Uterus (tissue), 4 donors: ENCODE results near the gene UTP14C. TPM values are rescaled to one million over a fixed set of nuclear protein-coding genes. Genes with fewer than 3 reads are reported as not detected.

Source experiments
- DNase-seq, 2 donors: peaks; one replicate each; pipeline ENCODE4 v3.0.0-alpha.2; 2019 to 2020
- H3K27ac ChIP-seq, 2 donors: fragments of 200-600 bp; sonication (generic); 1 replicate in 1 of 2; 2 replicates in 1 of 2; pipeline ENCODE4 v1.5.1; 2016 to 2018
- H3K27me3 ChIP-seq, 2 donors: fragments of 200-600 bp; sonication (generic); one replicate each; pipeline ENCODE4 v1.5.1; 2018 to 2019; ENCODE audit warnings: control low read depth in 1 of 2
- H3K36me3 ChIP-seq, 2 donors: fragments of 200-600 bp; sonication (generic); one replicate each; pipeline ENCODE4 v1.5.1; 2019; ENCODE audit warnings: control low read depth in 1 of 2
- H3K4me1 ChIP-seq, 2 donors: fragments of 200-600 bp; sonication (generic); one replicate each; pipeline ENCODE4 v1.5.1; 2018 to 2019; ENCODE audit warnings: control low read depth in 1 of 2
- H3K4me3 ChIP-seq, 2 donors: fragments of 200-600 bp; sonication (generic); 1 replicate in 1 of 2; 2 replicates in 1 of 2; pipeline ENCODE4 v1.5.1; 2018 to 2019; ENCODE audit warnings: mild to moderate bottlenecking in 1 of 2
- H3K9me3 ChIP-seq, 2 donors: fragments of 200-600 bp; sonication (generic); one replicate each; pipeline ENCODE4 v1.5.1; 2019; ENCODE audit warnings: control low read depth in 1 of 2
- CTCF ChIP-seq, 4 experiments: fragments of 200-600 bp in 2 of 4; fragments of 450-650 bp in 2 of 4; sonication (generic) in 2 of 4; IDR thresholded peaks; one replicate each; pipeline ENCODE4 v1.5.1; 2016 to 2019; ENCODE audit warnings: antibody characterized with exemption in 4 of 4, mild to moderate bottlenecking in 2 of 4, moderate library complexity in 1 of 4
- POLR2A ChIP-seq, 2 donors: fragments of 450-650 bp; IDR thresholded peaks; one replicate each; pipeline ENCODE4 v1.6.1; 2016; ENCODE audit warnings: antibody characterized with exemption in 2 of 2, mild to moderate bottlenecking in 1 of 2, moderate library complexity in 1 of 2
- intact Hi-C: fragments of 100-400 bp; cut with DNase I; formaldehyde crosslinking; loops from one replicate; pipeline ENCODE4 v1.15.1; 2023; ENCODE audit warnings: low total_unique reads
- total RNA-seq, 4 donors: library from RNA; depleted of rRNA in 3 of 4; stranded (reverse); fragments of >200 nt in 3 of 4; gene quantifications; one replicate each; pipeline versions ENCODE4 v1.1.0 to v1.2.4, GENCODE V29; 2014 to 2023
- donor health status: DM: yes; HTN: yes; CAD: no.

The UTP14C gene, protein sequence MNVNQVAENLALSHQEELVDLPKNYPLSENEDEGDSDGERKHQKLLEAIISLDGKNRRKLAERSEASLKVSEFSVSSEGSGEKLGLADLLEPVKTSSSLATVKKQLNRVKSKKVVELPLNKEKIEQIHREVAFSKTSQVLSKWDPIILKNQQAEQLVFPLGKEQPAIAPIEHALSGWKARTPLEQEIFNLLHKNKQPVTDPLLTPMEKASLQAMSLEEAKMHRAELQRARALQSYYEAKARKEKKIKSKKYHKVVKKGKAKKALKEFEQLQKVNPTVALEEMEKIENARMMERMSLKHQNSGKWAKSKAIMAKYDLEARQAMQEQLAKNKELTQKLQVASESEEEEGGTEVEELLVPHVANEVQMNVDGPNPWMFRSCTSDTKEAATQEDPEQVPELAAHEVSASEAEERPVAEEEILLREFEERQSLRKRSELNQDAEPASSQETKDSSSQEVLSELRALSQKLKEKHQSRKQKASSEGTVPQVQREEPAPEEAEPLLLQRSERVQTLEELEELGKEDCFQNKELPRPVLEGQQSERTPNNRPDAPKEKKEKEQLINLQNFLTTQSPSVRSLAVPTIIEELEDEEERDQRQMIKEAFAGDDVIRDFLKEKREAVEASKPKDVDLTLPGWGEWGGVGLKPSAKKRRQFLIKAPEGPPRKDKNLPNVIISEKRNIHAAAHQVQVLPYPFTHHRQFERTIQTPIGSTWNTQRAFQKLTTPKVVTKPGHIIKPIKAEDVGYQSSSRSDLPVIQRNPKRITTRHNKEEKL
- 10 to 100 TPM in 3 of 4 donors, 1 to 10 TPM in 1; 9.4 to 40.3 (median 16.3) TPM for total RNA-seq

DNA sequence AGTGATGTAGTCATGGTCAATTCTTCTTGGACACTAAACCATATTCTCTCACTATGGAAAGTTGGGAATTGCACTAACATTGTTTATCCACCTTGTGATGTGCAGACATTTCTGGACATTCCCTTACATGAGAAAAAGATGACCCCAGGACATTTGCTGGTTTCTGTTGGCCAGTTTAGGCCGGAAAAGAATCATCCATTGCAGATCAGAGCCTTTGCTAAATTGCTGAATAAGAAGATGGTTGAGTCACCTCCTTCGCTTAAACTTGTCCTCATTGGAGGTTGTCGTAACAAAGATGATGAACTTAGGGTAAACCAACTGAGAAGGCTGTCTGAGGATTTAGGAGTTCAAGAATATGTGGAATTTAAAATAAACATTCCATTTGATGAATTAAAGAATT lies at the start of gene UTP14C:
Gene UTP14C (plus strand): TSS at position 211 of the 400 bp plus-strand sequence. CDS start 4,114 bp downstream, outside the sequence.
- TF ChIP-seq POLR2A (IDR thresholded peaks at IDR 0.05) (no peak), CTCF (IDR thresholded peaks at IDR 0.05) (no peak)
- DNase-seq = no peak
- Histone ChIP-seq H3K4me3 (no peak within 1 kb of the TSS), H3K27me3 (no peaks in the 10 kb centered on the region), H3K9me3 (no peaks in the 10 kb centered on the region), H3K27ac (no peak within 1 kb of the TSS), H3K4me1 (no peaks in the 10 kb centered on the region), H3K36me3 (no peaks in the 10 kb centered on the region)
- intact Hi-C loops = no loop called here

- no peak for DNase-seq
- H3K4me1 ChIP-seq = no peaks in the 10 kb centered on the region
- no peak overlapping the region for H3K27ac ChIP-seq
- intact Hi-C loops = no loop called here
- H3K27me3 ChIP-seq = no peaks in the 10 kb centered on the region
- TF ChIP-seq POLR2A (IDR thresholded peaks at IDR 0.05) = no peak
- H3K9me3 ChIP-seq = no peaks in the 10 kb centered on the region
- no peaks in the 10 kb centered on the region for H3K36me3 ChIP-seq
- H3K4me3 ChIP-seq = no peak overlapping the region
Measured at GRCh38 chr13:51976423-51976822, 48.1 kb upstream of the UTP14C start.

DNA sequence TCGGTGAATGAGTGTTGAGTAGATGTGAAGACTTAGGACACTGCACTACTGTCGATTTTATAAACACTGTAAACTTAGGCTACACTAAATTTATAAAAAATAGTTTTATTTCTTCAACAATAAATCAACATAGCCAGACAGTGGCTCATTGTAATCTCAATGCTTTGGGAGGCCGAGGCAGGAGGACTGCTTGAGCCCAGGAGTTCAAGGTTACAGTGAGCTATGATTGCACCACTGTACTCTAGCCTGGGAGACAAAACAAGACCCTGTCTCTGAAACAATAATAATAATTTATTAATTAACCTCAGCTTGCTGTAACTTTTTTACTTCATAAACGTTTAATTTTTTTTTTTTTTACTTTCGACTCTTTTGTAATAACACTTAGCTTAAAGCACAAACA lies 47.6 kb upstream of the UTP14C start:
- no peak for DNase-seq
- no peak overlapping the region for H3K4me3 ChIP-seq
- no peak overlapping the region for H3K27ac ChIP-seq
- H3K9me3 ChIP-seq = no peaks in the 10 kb centered on the region
- intact Hi-C loops = no loop called here
- H3K4me1 ChIP-seq = no peaks in the 10 kb centered on the region
- no peaks in the 10 kb centered on the region for H3K36me3 ChIP-seq
- H3K27me3 ChIP-seq = no peaks in the 10 kb centered on the region
- TF ChIP-seq POLR2A (IDR thresholded peaks at IDR 0.05) = no peak
- no peak for TF ChIP-seq CTCF (IDR thresholded peaks at IDR 0.05)

GRCh38 chr13:51977625-51978024 lies 46.9 kb upstream of the UTP14C start:
- no peak overlapping the region for H3K4me3 ChIP-seq
- no peaks in the 10 kb centered on the region for H3K9me3 ChIP-seq
- H3K27me3 ChIP-seq = no peaks in the 10 kb centered on the region
- no peaks in the 10 kb centered on the region for H3K36me3 ChIP-seq
- intact Hi-C loops = no loop called here
- H3K4me1 ChIP-seq = no peaks in the 10 kb centered on the region
- no peak for TF ChIP-seq CTCF (IDR thresholded peaks at IDR 0.05)
- TF ChIP-seq POLR2A (IDR thresholded peaks at IDR 0.05) = no peak
- H3K27ac ChIP-seq = no peak overlapping the region
- DNase-seq = no peak

GRCh38 chr13:51978796-51979556 lies 45.5 kb upstream of the UTP14C start:
- no peak overlapping the region for H3K4me3 ChIP-seq
- no peaks in the 10 kb centered on the region for H3K36me3 ChIP-seq
- no peak for TF ChIP-seq POLR2A (IDR thresholded peaks at IDR 0.05)
- TF ChIP-seq CTCF (IDR thresholded peaks at IDR 0.05) = no peak
- H3K27me3 ChIP-seq = no peaks in the 10 kb centered on the region
- no peaks in the 10 kb centered on the region for H3K9me3 ChIP-seq
- H3K27ac ChIP-seq = no peak overlapping the region
- no peaks in the 10 kb centered on the region for H3K4me1 ChIP-seq
- intact Hi-C loops = no loop called here
- DNase-seq = no peak
